HFFc6 (cell line): ENCODE data around the gene GPBP1L1. TPM values are rescaled to one million over a fixed set of nuclear protein-coding genes. Genes with fewer than 3 reads are reported as not detected.
A peak's percentile ranks its signal among the peaks of the same experiment; 100 is the strongest.

Source experiments
- DNase-seq: peaks from one replicate; pipeline ENCODE4 v3.0.0-alpha.2; 2018
- H3K27ac Mint-ChIP-seq: 2 replicates; pipeline ENCODE4 v1.8.0; 2020; ENCODE audit warnings: mild to moderate bottlenecking, mixed read lengths
- H3K27me3 Mint-ChIP-seq: 2 replicates; pipeline ENCODE4 v1.8.0; 2021; ENCODE audit warnings: mild to moderate bottlenecking, moderate library complexity, mixed read lengths; ENCODE audit not compliant: insufficient read depth
- H3K36me3 Mint-ChIP-seq: 2 replicates; pipeline ENCODE4 v1.8.0; 2021; ENCODE audit warnings: low read depth, mixed read lengths
- H3K4me1 Mint-ChIP-seq: 2 replicates; pipeline ENCODE4 v1.8.0; 2020; ENCODE audit warnings: low read depth, mixed read lengths
- H3K4me3 Mint-ChIP-seq: 2 replicates; pipeline ENCODE4 v1.8.0; 2020; ENCODE audit warnings: mild to moderate bottlenecking, moderate library complexity, mixed read lengths
- H3K9me3 Mint-ChIP-seq: 2 replicates; pipeline ENCODE4 v1.8.0; 2020; ENCODE audit warnings: mild to moderate bottlenecking, mixed read lengths
- CTCF ChIP-seq: fragments of 200-600 bp; sonication (generic); IDR thresholded peaks from 2 replicates; pipeline ENCODE4 v1.5.0; 2021; ENCODE audit warnings: antibody characterized with exemption, mild to moderate bottlenecking
- total RNA-seq, 6 experiments: library from RNA; stranded (reverse); fragmentation: NEBNext Ultra II Directional; extraction: Animal tissue kit (Norgen Biotek cat#: 25700); gene quantifications; 2 replicates in 1 of 6; 3 replicates in 5 of 6; pipeline ENCODE4 v1.2.3, GENCODE V29; 2021

GPBP1L1 gene
- total RNA-seq, 6 experiments from 2014 or later, result 66.5 to 76.7 (median 68.1) TPM

GRCh38 chr1:45686015-45686287 lies 382 bp downstream of the GPBP1L1 start:
- H3K36me3 Mint-ChIP-seq, result peaks cover 12% of the 10 kb centered on the region
- DNase-seq, result no peak
- no peaks in the 10 kb centered on the region for H3K9me3 Mint-ChIP-seq
- peaks cover 5% of the 10 kb centered on the region; the same call in 1 of the 2 replicates for H3K27me3 Mint-ChIP-seq
- H3K4me3 Mint-ChIP-seq, result peak overlapping the region; percentile 97
- no peak for TF ChIP-seq CTCF
- H3K27ac Mint-ChIP-seq, result peak overlapping the region; percentile 100
- H3K4me1 Mint-ChIP-seq, result peaks cover 47% of the 10 kb centered on the region

- Mint-ChIP-seq H3K4me1 (peaks cover 52% of the 10 kb centered on the region), H3K9me3 (no peaks in the 10 kb centered on the region), H3K27ac (peak overlapping the region; percentile 100), H3K36me3 (peaks cover 10% of the 10 kb centered on the region), H3K27me3 (peaks cover 5% of the 10 kb centered on the region; the same call in 1 of the 2 replicates), H3K4me3 (peak overlapping the region; percentile 97)
- DNase-seq, result no peak
- TF ChIP-seq CTCF, result no peak
These were observed 872 bp downstream of the GPBP1L1 start for GRCh38 chr1:45685308-45686014.

GRCh38 chr1:45684402-45684801 lies 1.9 kb downstream of the GPBP1L1 start:
- no peak for DNase-seq
- no peaks in the 10 kb centered on the region for H3K9me3 Mint-ChIP-seq
- peaks cover 10% of the 10 kb centered on the region for H3K36me3 Mint-ChIP-seq
- peaks cover 62% of the 10 kb centered on the region for H3K4me1 Mint-ChIP-seq
- peak overlapping the region; percentile 97 for H3K4me3 Mint-ChIP-seq
- no peak for TF ChIP-seq CTCF
- H3K27me3 Mint-ChIP-seq, result peaks cover 5% of the 10 kb centered on the region; the same call in 1 of the 2 replicates
- peak overlapping the region; percentile 59 for H3K27ac Mint-ChIP-seq

- DNase-seq, result no peak
- Mint-ChIP-seq H3K4me3 (no peak overlapping the region; the same call in 1 of the 2 replicates), H3K36me3 (0 out of 2 replicates have a peak, but pooled peaks cover 4% of the 10 kb centered on the region), H3K4me1 (peaks cover 69% of the 10 kb centered on the region), H3K27me3 (peaks cover 3% of the 10 kb centered on the region; the same call in 1 of the 2 replicates), H3K9me3 (no peaks in the 10 kb centered on the region), H3K27ac (no peak overlapping the region)
- TF ChIP-seq CTCF, result no peak
These were observed 3.4 kb downstream of the GPBP1L1 start for GRCh38 chr1:45682942-45683341.

GRCh38 chr1:45679123-45679522 lies 7.2 kb downstream of the GPBP1L1 start:
- Mint-ChIP-seq H3K4me3 (peak overlapping the region; percentile 56; the same call in 1 of the 2 replicates), H3K9me3 (no peaks in the 10 kb centered on the region), H3K4me1 (peaks cover 69% of the 10 kb centered on the region), H3K36me3 (peaks cover 7% of the 10 kb centered on the region), H3K27me3 (no peaks in the 10 kb centered on the region), H3K27ac (peak overlapping the region; percentile 75)
- TF ChIP-seq CTCF, result no peak
- DNase-seq, result no peak
